Epithelial cell of prostate (primary cell): Measurements from ENCODE around the gene RBM39.
"Not testable (repeated sequence)": the region's sequence is repeated elsewhere in the genome, so short reads cannot be mapped to it uniquely, and the experiment has no call there.

Experiments
- DNase-seq: peaks from one replicate; pipeline ENCODE4 v3.0.0-alpha.2; 2011; ENCODE audit warnings: low read depth, low spot score
- H3K27ac ChIP-seq: fragments of 450-650 bp; 2 replicates; pipeline ENCODE4 v1.5.1; 2017; ENCODE audit warnings: mild to moderate bottlenecking

The RBM39 gene

DNA sequence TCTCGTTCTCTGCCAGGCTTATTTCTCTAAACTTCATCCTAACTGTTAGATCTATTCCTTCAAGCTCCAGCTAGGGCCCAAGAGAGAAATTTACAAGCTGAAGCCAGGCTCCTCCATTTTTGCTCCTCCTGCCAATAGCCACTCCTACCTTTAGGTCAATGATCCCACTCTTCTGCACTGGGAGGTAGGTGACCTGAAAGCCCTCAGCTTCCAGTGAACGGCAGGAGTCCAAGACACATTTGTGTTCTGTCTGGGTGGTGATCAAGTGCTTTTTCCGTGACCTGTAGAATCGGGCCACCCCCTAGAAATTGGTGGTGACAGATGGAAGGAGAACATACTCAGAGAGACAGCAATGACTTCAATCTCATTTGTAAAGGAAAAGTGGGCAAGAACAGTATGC is 51.8 kb downstream of the RBM39 start:
- no peak for DNase-seq
- H3K27ac ChIP-seq: no peak overlapping the region

DNA sequence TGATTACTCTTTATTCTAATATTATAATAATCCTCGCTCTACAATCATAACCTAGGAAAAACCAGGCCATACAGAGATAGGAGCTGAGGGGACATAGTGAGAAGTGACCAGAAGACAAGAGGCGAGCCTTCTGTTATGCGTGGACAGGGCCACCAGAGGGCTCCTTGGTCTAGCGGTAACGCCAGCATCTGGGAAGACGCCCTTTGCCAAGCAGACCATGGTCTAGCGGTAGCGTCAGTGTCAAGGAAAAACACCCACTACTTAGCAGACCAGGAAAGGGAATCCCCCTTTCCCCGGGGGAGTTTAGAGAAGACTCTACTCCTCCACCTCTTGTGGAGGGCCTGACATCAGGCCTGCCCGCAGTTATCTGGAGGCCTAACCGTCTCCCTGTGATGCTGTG is 55.2 kb downstream of the RBM39 start:
- not testable (repeated sequence) for H3K27ac ChIP-seq, DNase-seq

GRCh38 chr20:35685368-35685767 is 56.7 kb downstream of the RBM39 start:
- not testable (repeated sequence) for DNase-seq, H3K27ac ChIP-seq

DNA sequence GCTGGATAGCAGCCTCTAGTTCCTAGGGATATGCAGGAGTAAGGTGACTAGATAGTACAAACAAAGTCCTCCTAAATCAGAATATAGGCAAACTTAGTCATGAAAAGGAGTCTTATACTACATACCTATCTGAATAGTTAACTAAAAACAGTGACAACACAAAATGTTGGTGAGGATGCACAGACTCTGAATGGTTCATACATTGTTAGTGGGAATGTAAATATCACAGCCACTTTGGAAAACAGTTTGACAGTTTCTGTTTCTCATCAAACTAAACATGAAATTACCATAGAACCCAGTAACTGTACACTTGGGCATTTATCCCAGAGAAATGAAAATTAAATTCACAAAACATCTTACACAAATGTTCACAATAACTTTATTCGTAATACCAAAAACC is 60.1 kb downstream of the RBM39 start:
- DNase-seq: no peak
- H3K27ac ChIP-seq: no peak overlapping the region

- no peak overlapping the region for H3K27ac ChIP-seq
- no peak for DNase-seq
Observed at GRCh38 chr20:35680452-35681183, 61.4 kb downstream of the RBM39 start.

DNA sequence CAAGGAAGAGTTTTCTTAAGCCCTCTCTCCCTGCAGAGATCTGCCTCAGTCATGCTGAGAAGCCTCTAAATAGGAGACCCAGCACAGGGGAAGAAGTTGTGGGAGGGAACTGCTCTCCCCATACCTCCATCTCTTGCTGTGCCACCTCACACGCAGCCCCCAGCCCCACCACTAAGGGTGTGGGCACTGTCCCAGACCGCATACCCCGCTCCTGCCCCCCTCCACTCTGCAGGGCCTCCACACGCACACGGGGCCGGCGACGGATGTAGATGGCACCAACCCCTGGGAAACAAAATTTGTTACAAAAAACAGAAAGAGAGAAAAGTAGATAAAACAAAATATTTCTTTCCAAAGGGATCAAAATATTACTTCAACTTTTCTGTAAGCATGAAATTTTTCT is 67.1 kb downstream of the RBM39 start:
- no peak overlapping the region for H3K27ac ChIP-seq
- DNase-seq: no peak

- no peak for DNase-seq
- H3K27ac ChIP-seq: no peak overlapping the region
Observed at GRCh38 chr20:35673884-35674283, 68.2 kb downstream of the RBM39 start.

DNA sequence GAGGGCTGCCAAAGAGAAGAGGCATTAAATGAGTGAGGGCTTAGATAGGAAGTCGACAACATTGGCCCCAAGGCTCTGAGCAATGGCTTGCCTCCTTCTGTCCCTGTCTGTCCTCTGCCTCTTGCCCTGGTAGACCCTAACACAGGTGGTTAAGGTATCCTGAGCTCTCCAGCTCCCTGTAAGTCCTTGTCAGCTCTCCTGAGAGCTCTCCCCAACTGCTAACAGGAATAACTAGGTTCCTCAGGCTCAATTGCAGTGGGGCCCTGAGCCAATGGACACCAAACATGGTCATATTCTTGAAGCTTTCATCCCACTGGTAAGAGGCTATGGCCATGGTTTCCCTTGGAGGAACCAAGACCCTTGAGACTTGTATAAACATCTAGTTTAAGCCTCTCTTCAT is 72.4 kb downstream of the RBM39 start:
- H3K27ac ChIP-seq: no peak overlapping the region
- DNase-seq: no peak

DNA sequence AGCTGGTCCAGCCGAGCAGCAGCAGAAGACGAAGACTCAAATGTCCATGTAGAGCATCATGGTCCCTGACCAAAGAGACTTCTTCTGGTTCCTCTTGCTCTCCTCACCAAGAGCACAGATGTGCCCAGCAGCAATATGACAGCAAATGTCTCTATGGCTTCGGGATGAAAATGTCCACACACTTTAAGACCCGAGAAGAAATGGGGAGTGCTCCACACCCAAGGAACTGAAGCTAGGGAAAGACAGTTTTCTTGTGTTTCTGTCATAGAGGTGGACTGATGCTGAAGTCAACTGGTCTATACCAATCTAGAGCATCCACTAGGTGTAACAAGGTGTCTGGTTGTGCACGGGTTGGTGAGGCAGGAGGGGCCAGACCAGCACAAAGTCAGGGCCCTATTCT is 72.8 kb downstream of the RBM39 start:
- no peak for DNase-seq
- no peak overlapping the region for H3K27ac ChIP-seq

DNA sequence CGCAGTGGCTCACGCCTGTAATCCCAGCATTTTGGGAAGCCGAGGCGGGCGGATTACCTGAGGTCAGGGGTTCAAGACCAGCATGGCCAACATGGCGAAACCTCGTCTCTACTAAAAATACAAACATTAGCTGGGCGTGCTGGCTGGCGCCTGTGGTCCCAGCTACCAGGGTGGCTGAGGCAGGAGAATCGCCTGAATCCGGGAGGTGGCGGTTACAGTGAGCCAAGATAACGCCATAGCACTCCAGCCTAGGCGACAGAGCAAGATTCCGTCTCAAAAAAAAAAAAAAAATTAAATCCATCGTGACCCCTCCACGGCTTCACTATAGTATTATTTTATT is 76.1 kb downstream of the RBM39 start:
- no peak for DNase-seq
- H3K27ac ChIP-seq: no peak overlapping the region

GRCh38 chr20:35664466-35665206 is 77.4 kb downstream of the RBM39 start, which contains the start of the genes CPNE1 and RBM12:
CPNE1 (minus strand) TSS chr20:35664900; CDS start chr20:35632923, 31,977 bp downstream.
RBM12 (minus strand) TSS chr20:35664900; CDS start chr20:35655322, 9,578 bp downstream.
- DNase-seq: peak; percentile 49
- H3K27ac ChIP-seq: peak within 1 kb of the TSS; percentile 81

GRCh38 chr20:35663516-35664465 is 78.3 kb downstream of the RBM39 start:
- peak overlapping the region; percentile 81 for H3K27ac ChIP-seq
- no peak for DNase-seq

DNA sequence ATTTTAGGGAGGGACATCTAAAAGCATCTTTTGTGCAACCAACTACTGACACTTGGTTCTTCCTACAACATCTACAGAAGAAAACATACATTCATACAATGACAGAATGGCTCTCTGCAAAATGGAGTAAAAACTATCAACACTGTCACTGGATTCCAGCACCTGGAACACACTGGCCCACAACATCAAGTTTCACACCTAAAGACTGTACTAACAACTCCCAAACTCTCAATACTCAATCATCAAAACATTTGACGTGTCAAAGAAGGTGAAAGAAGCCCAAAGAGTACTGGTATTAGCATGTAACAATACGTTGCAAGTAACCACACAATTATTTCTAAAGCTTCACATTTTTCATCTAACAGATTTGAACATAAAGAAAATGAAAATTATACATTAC is 79.5 kb downstream of the RBM39 start:
- H3K27ac ChIP-seq: peak overlapping the region; percentile 81
- DNase-seq: no peak

DNA sequence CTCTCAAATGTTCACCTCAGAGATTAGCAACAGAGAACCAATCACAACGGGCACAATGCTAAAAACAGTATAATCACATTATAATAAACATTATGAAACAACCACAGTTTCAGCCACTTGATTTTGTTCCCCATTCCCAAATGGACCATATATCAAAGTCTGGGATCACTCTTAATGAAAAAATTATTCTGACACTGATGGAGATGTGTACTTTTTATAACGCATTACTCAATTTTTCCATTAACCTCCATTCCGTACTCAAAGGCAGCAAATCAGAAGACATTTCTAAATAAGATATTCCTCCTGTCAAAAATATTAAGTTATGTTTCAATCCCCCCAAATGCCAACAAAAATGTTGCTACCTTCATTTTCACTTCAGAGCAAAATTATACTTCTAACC is 80.2 kb downstream of the RBM39 start:
- no peak for DNase-seq

GRCh38 chr20:35661053-35661452 is 81.0 kb downstream of the RBM39 start:
- no peak for DNase-seq
- H3K27ac ChIP-seq: peak overlapping the region; percentile 42

More for the DNA sequence above, 80.2 kb downstream of the RBM39 start:
- peak overlapping the region; percentile 42 for H3K27ac ChIP-seq

DNA sequence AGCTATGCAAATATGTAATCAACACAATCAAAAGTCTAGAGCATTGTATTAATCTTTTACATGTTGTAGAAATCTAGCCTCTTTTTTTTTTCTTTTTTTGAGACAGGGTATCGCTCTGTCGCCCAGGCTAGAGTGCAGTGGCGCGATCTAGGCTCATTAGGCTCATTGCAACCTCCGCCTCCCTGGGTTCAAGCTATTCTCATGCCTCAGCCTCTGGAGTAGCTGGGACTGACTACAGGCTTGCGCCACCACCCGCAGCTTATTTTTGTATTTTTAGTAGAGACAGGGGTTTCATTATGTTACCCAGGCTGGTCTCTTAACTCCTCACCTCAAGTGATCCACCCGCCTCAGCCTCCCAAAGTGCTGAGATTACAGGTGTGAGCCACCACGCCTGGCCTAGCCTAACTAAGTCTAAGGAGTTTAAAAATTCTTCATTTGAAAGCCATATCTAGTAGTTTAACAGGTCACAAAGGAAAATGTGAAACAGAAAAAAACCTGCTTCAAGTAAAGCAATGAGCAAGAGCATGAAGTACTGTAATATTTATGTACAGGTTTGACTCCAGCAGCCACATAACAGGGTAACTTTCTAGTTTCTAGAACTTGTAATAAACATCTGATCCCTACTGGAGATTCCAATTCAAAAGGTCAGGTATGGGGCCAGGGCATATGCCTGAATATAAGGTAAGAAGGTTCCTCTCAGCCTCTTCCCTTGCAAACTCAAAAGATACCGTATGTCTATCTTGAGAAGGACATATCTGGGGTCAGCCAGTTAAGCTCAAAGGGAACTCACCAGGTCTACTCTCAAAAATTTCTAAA is 81.7 kb downstream of the RBM39 start:
- no peak for DNase-seq

GRCh38 chr20:35657271-35657670 is 84.8 kb downstream of the RBM39 start:
- no peak overlapping the region for H3K27ac ChIP-seq
- DNase-seq: no peak

More for the DNA sequence above, 81.7 kb downstream of the RBM39 start:
- H3K27ac ChIP-seq: peak overlapping the region; percentile 42

- no peak for DNase-seq
- no peak overlapping the region for H3K27ac ChIP-seq
Observed at GRCh38 chr20:35654415-35654814, 87.6 kb downstream of the RBM39 start.

GRCh38 chr20:35653893-35654292 is 88.2 kb downstream of the RBM39 start:
- H3K27ac ChIP-seq: no peak overlapping the region
- DNase-seq: no peak
